Loucy (cell line): ENCODE data around the gene LCA5.

Experiments
- EZH2phosphoT487 ChIP-seq: fragments of 200-600 bp; IDR thresholded peaks from 2 replicates; pipeline ENCODE4 v1.6.1; 2018; ENCODE audit warnings: antibody characterized with exemption, mild to moderate bottlenecking, moderate library complexity, borderline replicate concordance
- TF ChIP-seq, protein P1 (sequence below): fragments of 200-600 bp; sonication (generic); conservative IDR thresholded peaks from 2 replicates; pipeline ENCODE4 v1.5.1; 2014; ENCODE audit warnings: mild to moderate bottlenecking, antibody characterized with exemption, low read length

DNA sequence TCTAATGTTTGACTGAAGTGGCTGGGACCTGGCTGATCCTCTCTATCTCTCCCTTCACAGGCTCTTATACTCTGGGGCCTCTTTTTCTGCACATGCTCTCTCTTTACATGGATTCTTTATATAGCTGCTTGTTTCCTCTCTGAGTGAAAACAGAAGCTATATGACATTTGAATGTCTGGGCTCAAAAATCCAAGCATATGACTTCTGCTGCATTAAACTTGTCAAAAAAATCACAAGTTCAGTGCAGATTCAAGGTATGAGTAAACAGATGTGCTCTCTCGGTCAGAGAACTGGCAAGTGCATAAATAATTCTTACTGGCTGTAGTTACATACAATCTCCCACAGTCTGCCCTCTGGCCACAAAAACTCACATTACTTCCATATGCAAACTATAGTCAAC, 96.6 kb downstream of the LCA5 start:
- no peak for TF ChIP-seq EZH2phosphoT487
- TF ChIP-seq, protein P1, sequence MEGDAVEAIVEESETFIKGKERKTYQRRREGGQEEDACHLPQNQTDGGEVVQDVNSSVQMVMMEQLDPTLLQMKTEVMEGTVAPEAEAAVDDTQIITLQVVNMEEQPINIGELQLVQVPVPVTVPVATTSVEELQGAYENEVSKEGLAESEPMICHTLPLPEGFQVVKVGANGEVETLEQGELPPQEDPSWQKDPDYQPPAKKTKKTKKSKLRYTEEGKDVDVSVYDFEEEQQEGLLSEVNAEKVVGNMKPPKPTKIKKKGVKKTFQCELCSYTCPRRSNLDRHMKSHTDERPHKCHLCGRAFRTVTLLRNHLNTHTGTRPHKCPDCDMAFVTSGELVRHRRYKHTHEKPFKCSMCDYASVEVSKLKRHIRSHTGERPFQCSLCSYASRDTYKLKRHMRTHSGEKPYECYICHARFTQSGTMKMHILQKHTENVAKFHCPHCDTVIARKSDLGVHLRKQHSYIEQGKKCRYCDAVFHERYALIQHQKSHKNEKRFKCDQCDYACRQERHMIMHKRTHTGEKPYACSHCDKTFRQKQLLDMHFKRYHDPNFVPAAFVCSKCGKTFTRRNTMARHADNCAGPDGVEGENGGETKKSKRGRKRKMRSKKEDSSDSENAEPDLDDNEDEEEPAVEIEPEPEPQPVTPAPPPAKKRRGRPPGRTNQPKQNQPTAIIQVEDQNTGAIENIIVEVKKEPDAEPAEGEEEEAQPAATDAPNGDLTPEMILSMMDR: no peak
